H1 (cell line): ENCODE measurements around the gene SCD.

ENCODE experiments used
- ATF2 ChIP-seq: IDR thresholded peaks from 2 replicates; pipeline ENCODE4 v1.6.1; 2012; ENCODE audit warnings: low read length, inconsistent platforms
- CTCF ChIP-seq, 3 experiments: IDR thresholded peaks; 1 replicate in 2 of 3; 2 replicates in 1 of 3; pipeline versions ENCODE4 v1.5.1 to v1.6.1; 2011; ENCODE audit warnings: low read length in 3 of 3, mild to moderate bottlenecking in 3 of 3, inconsistent platforms in 2 of 3, low read depth in 1 of 3, moderate library complexity in 1 of 3; ENCODE audit not compliant: insufficient read depth in 1 of 3; ENCODE audit errors: control extremely low read depth in 1 of 3
- EP300 ChIP-seq, 2 experiments: IDR thresholded peaks; 1 replicate in 1 of 2; 2 replicates in 1 of 2; pipeline ENCODE4 v1.6.1; 2011 to 2012; ENCODE audit warnings: low read depth in 2 of 2, low read length in 2 of 2, mild to moderate bottlenecking in 2 of 2, borderline replicate concordance in 1 of 2, inconsistent platforms in 1 of 2, moderate library complexity in 1 of 2
- EZH2 ChIP-seq: fragments of 200-600 bp; sonication (generic); IDR thresholded peaks from 2 replicates; pipeline ENCODE4 v1.7.1; 2012; ENCODE audit warnings: low read depth, mild to moderate bottlenecking, moderate library complexity, low read length, inconsistent platforms; ENCODE audit not compliant: severe bottlenecking
- JUND ChIP-seq: IDR thresholded peaks from 2 replicates; pipeline ENCODE4 v1.6.1; 2011; ENCODE audit warnings: mild to moderate bottlenecking, improper control_type of control experiment, low read length
- POLR2AphosphoS5 ChIP-seq: IDR thresholded peaks from 2 replicates; pipeline ENCODE4 v1.6.1; 2011; ENCODE audit warnings: low read depth, low read length
- RBBP5 ChIP-seq: IDR thresholded peaks from 2 replicates; pipeline ENCODE4 v1.7.1; 2012; ENCODE audit warnings: low read depth, mild to moderate bottlenecking, inconsistent platforms, low read length, moderate library complexity, borderline replicate concordance
- SP1 ChIP-seq: IDR thresholded peaks from 2 replicates; pipeline ENCODE4 v1.6.1; 2011; ENCODE audit warnings: low read depth, low read length
- ZNF274 ChIP-seq: IDR thresholded peaks from 2 replicates; pipeline ENCODE4 v1.7.0; 2012; ENCODE audit warnings: low read length, borderline replicate concordance; ENCODE audit errors: extremely low read depth

GRCh38 chr10:100362570-100363496 is 15.8 kb downstream of the SCD start:
- TF ChIP-seq EP300 (IDR thresholded peaks at IDR 0.05; ENCODE audit: borderline replicate concordance in 1 of 2, low read depth in 2 of 2, low read length in 2 of 2) (no peak), JUND (no peak), CTCF (IDR thresholded peaks at IDR 0.05; ENCODE audit: control extremely low read depth in 1 of 3, insufficient read depth in 1 of 3, low read depth in 1 of 3, low read length in 3 of 3) (no peak), RBBP5 (no peak), ZNF274 (no peak), SP1 (no peak), POLR2AphosphoS5 (peak; percentile 11; the same call in 1 of the 2 replicates), ATF2 (no peak), EZH2 (no peak)
